ENCODE measurements around the gene GCDH.
"Not testable (repeated sequence)": the region's sequence is repeated elsewhere in the genome, so short reads cannot be mapped to it uniquely, and the experiment has no call there.

Gene GCDH

GRCh38 chr19:12890787-12891552 is at the start of gene GCDH:
Gene GCDH (plus strand): TSS chr19:12891160. CDS start chr19:12891305, 145 bp downstream.
- DNase-seq = peak; percentile 93

DNA sequence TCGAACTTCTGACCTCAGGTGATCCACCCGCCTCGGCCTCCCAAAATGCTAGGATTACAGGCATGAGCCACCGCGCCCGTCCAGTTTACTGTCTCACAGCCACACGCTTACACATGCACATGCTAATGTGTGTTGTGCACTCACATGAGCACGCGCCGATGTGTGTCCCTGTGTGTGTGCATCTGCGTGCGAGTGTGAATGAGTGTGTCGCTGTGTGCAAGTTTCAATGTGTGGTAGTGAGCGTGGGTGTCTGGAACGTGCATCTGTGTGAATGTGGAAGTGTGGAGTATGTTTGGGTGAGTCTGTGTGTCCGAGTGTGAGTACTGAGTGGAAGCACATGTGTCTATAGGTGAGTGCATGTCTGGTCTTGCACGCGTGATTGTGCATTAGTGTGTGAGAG is 48.4 kb upstream of the GCDH start:
- no peak for DNase-seq

DNA sequence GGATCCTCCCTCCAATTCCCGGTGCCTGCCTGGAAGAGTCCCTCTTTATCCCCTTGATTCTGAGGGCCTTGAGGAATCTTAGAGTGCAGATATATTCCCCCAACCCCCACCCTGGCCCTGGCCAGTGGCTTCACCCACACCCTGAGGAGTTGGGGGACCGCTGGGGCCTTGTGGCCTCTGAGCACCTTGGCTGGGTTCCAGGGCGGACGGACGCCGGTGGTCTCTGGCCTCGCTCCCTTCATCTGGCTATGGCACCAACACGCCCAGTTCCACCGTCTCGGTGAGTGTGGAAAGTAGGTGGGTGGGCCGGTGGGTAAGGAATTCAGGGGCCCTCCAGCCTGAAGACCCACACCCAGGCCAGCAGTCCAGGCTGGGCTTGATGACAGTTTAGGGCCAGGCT is 47.6 kb upstream of the GCDH start:
- no peak for DNase-seq

DNA sequence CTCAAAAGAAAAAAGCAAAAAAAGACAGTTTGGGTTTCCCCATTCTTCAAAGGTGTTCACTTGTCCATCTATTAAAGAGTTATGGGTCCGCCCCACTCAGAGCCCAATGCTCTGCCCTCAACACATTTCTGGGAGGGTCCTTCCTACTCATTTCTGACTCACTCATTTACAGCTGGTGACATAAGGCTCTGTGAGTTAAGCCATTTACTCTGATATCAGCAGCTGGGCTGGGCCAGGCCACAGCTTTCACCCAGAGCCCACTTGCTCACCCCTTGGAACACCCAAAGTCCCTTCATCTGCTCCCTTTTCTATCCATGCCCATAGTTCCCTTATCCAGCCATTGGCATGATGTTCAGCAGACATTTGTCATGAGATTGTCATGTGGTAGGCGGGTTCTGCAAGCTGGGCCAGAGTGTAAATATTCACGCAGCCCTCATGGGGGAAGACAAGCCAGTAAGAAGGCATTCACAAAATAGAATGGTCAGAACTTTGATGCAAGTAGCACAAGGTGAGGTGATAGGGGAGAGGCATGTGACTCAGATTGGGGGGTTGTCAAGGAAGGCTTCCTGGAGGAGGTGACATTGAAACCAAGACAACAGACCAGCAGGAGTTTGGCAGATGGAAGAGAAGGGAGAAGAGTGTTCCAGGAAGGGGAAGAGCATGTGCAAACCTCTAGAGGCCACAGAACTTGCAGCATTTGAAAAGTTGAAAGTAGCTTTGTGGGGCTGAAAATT is 46.8 kb upstream of the GCDH start:
- DNase-seq = no peak

DNA sequence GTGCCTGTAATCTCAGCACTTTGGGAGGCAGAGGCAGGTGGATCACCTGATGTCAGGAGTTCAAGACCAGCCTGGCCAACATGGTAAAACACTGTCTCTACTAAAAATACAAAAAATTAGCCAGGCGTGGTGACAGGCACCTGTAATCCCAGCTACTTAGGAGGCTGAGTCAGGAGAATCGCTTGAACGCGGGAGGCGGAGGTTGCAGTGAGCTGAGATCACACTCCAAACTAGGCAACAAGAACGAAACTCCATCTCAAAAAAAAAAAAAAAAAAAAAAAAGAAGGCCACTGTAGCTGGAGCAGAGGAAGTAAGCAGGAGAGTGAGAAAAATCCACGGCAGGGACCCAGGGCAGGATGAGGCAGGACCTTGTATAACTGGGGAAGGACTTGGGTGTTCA is 44.3 kb upstream of the GCDH start:
- not testable (repeated sequence) for DNase-seq

DNA sequence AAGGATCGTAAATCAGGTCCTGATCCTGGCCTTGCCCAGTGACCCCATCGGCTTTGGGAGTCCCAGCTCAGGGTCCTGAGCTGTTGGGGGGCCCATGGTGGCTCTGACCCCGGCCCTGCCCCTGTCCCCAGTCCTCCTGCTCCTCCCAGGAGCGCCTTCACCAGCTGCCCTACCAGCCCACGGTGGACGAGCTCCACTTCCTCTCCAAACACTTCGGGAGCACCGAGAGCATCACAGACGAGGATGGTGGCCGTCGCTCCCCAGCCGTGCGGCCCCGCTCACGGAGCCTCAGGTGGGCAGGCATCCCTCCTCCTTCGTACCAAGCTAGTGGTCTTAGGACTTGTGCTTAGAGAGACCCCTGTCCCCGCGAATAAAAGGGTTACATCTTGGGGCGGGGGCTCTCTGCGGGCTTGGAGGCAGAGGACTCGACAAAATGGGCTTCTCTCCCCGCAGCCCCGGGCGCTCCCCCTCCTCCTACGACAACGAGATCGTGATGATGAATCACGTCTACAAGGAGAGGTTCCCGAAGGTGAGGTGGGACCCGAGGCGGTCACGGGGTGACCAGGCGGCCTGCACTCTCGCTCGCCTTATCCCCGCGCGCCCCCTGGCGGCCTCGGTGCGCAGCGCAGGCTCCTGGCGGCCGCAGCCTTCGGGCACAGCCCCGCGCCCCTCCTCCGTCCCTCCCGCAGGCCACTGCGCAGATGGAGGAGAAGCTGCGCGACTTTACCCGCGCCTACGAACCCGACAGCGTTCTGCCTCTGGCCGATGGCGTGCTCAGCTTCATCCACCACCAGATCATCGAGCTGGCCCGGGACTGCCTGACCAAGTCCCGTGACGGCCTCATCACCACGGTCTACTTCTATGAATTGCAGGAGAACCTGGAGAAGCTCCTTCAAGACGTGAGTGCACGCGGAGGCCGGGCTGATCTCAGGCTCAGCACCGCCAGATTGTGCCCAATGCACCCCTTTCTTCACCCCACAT is 43.5 kb upstream of the GCDH start:
- peak; percentile 87 for DNase-seq

GRCh38 chr19:12856653-12857052 is 34.3 kb upstream of the GCDH start:
- DNase-seq = no peak

- DNase-seq = no peak
Observed at GRCh38 chr19:12858041-12858928, 32.7 kb upstream of the GCDH start.

DNA sequence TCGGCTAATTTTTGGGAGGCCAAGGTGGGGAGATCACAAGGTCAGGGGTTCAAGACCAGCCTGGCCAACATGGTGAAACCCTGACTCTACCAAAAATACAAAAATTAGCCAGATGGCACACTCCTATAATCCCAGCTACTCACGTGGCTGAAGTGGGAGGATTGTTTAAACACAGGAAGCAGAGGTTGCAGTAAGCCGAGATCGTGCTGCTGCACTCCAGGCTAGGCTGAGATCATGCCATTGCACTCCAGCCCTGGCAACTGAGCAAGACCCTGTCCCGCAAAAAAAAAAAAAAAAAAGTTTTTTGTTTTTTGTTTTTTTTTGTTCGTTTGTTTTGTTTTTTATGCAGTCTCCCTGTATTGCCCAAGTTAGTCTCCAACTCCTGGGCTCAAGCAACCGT is 31.4 kb upstream of the GCDH start:
- no peak for DNase-seq

DNA sequence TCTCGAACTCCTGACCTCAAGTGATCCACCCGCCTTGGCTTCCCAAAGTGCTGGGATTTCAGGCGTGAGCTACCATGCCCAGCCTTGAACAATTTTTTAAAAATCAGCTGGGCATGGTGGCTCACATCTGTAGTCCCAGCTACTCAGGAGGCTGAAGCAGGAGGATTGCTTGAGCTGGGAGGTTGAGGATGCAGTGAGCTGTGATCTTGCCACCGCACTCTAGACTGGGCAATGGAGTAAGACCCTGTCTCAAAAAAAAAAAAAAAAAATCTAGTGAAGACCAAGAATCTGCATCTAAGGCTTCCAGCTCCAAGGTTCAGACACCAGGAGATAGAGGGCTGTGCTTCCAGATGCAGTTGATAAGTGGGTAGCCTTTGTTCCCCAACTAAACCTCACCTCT is 26.8 kb upstream of the GCDH start:
- no peak for DNase-seq

DNA sequence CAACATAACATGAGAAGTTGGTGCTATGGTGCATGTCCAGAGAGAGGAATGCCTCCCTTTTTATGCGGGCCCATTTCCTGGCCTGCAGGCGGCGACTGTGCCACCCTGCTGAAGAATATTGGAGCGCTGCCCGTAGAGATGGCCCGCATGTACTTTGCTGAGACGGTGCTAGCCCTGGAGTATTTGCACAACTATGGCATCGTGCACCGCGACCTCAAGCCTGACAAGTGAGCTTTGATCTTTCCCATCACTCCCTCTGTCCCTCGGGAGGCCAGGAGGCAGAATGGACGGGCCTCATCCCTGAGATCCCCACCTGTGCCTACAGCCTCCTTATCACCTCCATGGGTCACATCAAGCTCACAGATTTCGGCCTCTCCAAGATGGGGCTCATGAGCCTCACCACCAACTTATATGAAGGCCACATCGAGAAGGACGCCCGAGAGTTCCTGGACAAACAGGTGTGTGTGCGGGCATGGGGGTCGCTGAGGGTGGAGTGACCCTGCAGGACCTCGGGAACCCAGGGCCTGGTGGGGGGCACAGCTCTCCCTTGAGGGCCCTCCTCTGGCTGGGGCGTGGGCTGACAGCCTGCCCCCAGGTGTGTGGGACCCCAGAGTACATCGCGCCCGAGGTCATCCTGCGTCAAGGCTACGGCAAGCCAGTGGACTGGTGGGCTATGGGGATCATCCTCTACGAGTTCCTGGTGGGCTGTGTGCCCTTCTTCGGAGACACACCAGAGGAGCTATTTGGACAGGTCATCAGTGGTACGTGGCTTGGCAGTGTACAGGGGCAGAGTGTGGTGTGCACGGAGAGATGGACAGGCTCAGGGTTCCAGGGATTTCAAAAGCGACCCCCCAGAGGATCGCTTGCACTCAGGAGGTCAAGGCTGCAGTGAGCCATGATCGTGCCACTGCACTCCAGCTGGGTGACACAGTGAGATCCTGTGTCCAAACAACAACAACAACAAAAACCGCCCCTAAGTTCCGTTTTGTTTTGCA is 25.9 kb upstream of the GCDH start:
- DNase-seq = no peak

- no peak for DNase-seq
Observed at GRCh38 chr19:12865746-12866415, 25.1 kb upstream of the GCDH start.

DNA sequence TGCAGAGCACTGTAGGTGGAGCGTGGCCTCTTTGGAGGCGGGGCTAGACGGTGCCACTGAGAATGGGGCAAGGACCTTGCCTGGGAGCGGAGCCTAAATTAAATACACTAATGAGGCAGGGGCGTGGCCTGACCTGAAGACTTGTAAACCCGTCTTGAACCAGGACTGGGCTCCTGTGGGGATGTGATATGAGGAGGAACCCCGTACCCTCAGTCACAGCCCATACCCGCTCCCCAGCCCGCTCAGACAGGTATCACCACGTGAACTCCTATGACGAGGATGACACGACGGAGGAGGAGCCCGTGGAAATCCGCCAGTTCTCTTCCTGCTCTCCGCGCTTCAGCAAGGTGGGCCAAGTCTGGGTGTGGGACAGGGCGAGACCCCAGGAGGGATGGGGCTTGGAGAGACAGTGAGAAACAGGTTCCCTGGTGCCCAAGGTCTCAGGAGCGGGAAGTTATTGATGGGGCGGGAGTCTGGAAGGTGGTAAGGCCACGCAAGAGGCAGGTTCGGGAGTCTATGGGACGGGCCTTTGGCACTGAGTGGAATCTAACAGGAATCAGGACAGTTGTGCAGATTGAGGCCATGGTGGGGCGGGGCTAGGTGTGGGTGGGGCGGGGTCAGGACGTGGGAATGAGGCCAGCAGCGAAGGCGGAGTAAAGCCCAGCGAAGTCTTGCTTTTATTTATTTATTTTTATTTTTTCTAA is 24.4 kb upstream of the GCDH start:
- no peak for DNase-seq

DNA sequence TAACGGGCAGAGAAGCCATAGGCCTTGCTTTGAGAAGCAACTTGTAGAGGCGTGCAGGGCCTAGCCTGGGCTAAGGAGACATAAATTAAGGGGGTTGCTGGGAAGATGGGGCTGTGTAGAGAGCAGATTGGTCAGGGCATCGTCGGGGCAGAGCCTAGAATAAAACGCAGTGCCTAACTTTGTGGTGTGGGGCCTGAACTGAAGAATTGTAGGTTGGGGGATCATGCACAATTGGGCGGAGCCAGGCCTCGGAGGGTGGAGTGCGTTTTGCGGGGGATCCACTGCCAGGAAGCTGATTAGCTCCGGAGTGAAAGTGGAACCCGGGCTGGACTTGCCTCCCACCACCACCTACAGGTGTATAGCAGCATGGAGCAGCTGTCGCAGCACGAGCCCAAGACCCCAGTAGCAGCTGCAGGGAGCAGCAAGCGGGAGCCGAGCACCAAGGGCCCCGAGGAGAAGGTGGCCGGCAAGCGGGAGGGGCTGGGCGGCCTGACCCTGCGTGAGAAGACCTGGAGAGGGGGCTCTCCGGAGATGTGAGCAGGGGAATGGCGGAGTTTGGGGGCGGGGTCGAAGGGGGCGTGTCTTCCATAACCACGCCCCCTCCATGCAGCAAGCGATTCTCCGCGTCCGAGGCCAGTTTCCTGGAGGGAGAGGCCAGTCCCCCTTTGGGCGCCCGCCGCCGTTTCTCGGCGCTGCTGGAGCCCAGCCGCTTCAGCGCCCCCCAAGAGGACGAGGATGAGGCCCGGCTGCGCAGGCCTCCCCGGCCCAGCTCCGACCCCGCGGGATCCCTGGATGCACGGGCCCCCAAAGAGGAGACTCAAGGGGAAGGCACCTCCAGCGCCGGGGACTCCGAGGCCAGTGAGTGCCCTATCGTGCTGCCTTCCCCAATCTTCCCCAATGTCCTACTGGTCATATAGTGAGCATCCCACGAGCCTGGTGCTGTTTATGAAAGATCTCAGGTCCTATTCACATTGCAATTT is 23.6 kb upstream of the GCDH start:
- DNase-seq = peak; percentile 61

DNA sequence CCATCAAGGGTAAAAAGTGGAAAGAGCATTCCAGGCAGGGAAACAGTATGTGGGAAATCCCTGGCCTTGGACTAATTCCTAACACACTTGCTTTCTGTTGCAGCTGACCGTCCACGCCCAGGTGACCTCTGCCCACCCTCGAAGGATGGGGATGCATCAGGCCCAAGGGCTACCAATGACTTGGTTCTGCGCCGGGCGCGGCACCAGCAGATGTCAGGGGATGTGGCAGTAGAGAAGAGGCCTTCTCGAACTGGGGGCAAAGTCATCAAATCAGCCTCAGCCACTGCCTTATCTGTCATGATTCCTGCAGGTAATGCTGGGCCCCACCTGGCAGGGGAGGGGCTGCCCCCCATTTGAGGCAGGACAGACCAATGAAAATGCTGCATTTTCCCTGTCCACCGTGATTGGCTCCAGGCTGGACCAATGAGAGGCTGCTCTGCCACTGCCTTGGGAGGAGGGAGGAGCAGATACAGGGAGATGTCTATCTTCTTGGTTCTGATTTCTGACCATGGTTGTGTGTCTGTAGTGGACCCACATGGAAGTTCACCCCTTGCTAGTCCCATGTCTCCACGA is 22.3 kb upstream of the GCDH start:
- DNase-seq = no peak

- no peak for DNase-seq
Observed at GRCh38 chr19:12871681-12872080, 19.3 kb upstream of the GCDH start.

DNA sequence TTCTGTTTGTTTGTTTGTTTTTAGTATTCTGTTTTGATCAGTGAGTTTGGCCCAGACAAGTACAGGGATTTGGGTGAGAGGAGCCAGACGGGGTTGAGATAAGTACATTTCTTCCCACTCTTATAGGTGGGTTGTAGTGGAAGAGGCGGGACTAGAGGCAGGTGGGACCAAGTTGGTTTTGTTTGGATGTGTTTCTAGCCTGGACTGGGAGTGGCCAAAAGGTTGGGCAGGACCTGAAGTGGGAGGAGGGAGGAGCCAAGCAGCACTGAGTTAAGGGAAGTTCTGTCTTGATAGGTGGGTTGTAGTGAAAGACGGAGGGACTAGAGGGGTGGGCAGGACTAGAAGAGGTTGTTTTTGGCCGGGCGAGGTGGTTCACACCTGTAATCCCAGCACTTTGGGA is 18.7 kb upstream of the GCDH start:
- DNase-seq = no peak
